ENCODE data around the gene ZNF804A.

Gene ZNF804A

DNA sequence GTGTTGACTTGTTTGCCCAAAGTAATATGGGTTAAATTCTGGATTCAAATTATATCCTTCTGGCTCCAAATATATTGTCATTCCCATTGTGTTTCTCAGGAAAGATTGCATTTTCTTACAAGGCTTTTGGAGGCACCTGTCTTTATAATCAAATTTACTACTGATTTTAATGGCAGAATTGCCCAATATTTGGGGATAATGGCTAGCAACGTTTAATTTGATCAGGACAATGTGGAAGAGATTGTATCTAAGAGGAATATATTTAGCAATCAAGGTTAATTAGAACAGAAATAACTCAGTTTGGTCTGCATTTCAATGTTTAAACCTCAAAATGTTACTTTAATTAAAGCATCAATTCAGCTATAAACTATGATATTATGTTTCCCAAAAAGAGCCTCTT is 41.7 kb upstream of the ZNF804A start:
- DNase-seq (ENCODE audit: extremely low spot score) = no peak
- CTCF ChIA-PET = no interaction called here
- POLR2A ChIA-PET = no interaction called here
- no peak for TF ChIP-seq ELF4 (IDR thresholded peaks at IDR 0.05)
- no peak for TF ChIP-seq NFRKB (IDR thresholded peaks at IDR 0.05)
- TF ChIP-seq FOXM1 (IDR thresholded peaks at IDR 0.05; ENCODE audit: borderline replicate concordance) = no peak

DNA sequence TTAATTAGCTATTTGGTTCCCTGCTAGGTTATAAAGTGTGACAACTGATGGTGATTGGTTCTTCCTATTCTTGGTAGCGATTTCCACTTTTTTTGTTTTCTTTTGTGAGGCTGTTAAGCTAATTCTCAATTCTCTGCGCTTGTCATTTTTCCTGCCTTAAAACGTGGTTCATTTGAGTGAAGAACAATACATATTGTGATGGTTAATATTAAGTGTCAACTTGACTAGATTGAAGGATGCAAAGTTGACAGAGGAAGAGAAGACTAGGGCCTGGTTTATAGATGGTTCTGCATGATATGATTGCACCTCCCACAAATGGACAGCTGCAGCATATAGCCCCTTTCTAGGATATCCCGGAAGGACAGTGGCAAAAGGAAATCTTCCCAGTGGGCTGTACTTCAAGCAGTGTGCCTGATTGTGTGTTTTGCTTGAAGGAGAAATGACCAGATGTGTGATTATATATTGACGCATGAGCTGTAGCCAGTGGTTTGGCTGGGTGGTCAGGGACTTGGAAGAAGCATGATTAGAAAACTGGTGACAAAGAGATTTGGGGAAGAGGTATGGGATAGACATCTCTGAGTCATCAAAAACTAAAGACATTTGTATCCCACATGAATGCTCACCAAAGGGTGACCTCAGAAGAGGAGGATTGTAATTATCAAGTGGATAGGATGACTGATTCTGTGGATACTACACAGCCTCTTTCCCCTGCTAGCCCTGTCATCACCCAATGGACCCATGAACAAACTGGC is 39.4 kb upstream of the ZNF804A start:
- no peak for TF ChIP-seq HDGF (IDR thresholded peaks at IDR 0.05; ENCODE audit: borderline replicate concordance)
- no peak for TF ChIP-seq ARNT (IDR thresholded peaks at IDR 0.05)
- no peak for TF ChIP-seq TARDBP (IDR thresholded peaks at IDR 0.05)
- no peak for TF ChIP-seq BHLHE40 (IDR thresholded peaks at IDR 0.05; ENCODE audit: borderline replicate concordance)
- no peak for TF ChIP-seq NFRKB (IDR thresholded peaks at IDR 0.05)
- TF ChIP-seq, protein P1, sequence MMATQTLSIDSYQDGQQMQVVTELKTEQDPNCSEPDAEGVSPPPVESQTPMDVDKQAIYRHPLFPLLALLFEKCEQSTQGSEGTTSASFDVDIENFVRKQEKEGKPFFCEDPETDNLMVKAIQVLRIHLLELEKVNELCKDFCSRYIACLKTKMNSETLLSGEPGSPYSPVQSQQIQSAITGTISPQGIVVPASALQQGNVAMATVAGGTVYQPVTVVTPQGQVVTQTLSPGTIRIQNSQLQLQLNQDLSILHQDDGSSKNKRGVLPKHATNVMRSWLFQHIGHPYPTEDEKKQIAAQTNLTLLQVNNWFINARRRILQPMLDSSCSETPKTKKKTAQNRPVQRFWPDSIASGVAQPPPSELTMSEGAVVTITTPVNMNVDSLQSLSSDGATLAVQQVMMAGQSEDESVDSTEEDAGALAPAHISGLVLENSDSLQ (IDR thresholded peaks at IDR 0.05) = no peak
- TF ChIP-seq SP1 (IDR thresholded peaks at IDR 0.05) = no peak
- DNase-seq (ENCODE audit: extremely low spot score) = no peak
- CTCF ChIA-PET = no interaction called here
- POLR2A ChIA-PET = no interaction called here

DNA sequence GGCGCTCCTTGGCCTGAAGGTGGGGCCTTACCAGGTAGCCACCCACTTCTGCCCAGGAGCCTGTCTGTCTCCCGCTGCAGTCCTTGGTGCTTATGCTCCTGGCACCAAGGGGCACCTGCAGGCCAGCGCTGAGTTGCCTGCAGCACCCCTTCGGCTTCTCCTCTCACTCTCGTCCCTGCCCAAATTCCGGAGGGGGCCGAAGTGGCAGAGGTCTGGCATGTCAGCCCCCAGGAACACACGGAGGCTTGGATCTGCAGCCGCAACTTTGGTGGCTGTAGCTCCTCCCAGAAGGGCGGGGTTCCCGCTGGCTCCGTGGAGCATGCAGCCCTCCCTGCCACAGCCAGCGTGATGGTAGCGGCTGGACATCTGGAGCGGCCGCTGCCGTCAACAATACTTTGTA is 37.7 kb upstream of the ZNF804A start:
- no peak for DNase-seq (ENCODE audit: extremely low spot score)
- CTCF ChIA-PET = no interaction called here
- POLR2A ChIA-PET = no interaction called here
- TF ChIP-seq ARNT (IDR thresholded peaks at IDR 0.05) (no peak), FOXK2 (IDR thresholded peaks at IDR 0.05) (no peak), BHLHE40 (IDR thresholded peaks at IDR 0.05; ENCODE audit: borderline replicate concordance) (no peak), TARDBP (IDR thresholded peaks at IDR 0.05) (no peak), ZNF384 (IDR thresholded peaks at IDR 0.05) (no peak), SP1 (IDR thresholded peaks at IDR 0.05) (no peak), FOXA1 (IDR thresholded peaks at IDR 0.05) (no peak), L3MBTL2 (conservative IDR thresholded peaks at IDR 0.05) (no peak), SUZ12 (IDR thresholded peaks at IDR 0.05) (no peak), LEF1 (IDR thresholded peaks at IDR 0.05; ENCODE audit: borderline replicate concordance) (no peak), FOXM1 (IDR thresholded peaks at IDR 0.05; ENCODE audit: borderline replicate concordance) (no peak), HDGF (IDR thresholded peaks at IDR 0.05; ENCODE audit: borderline replicate concordance) (no peak), ELF4 (IDR thresholded peaks at IDR 0.05) (no peak), NFRKB (IDR thresholded peaks at IDR 0.05) (no peak)

DNA sequence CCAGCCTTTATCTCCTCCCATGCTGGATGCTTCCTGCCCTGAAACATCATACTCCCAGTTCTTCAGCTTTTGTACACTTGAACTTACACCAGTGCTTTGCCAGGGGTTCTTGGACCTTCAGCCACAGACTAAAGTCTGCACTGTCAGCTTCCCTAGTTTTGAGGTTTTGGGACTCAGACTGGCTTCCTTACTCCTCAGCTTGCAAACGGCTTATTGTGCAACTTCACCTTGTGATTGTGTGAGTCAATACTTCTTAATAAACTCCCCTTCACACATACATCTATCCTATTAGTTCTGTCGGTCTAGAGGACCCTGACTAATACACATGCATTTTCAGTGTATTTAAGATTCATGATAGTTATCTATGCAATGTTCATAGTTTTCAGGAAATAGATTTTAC is 35.8 kb upstream of the ZNF804A start:
- POLR2A ChIA-PET = no interaction called here
- no peak for DNase-seq (ENCODE audit: extremely low spot score)
- TF ChIP-seq ZNF384 (IDR thresholded peaks at IDR 0.05) (no peak), SUZ12 (IDR thresholded peaks at IDR 0.05) (no peak), FOXA1 (IDR thresholded peaks at IDR 0.05) (no peak), TARDBP (IDR thresholded peaks at IDR 0.05) (no peak)
- CTCF ChIA-PET = no interaction called here

GRCh38 chr2:184564092-184564491 is 34.2 kb upstream of the ZNF804A start:
- ChIA-PET POLR2A (no interaction called here), CTCF (no interaction called here)
- DNase-seq (ENCODE audit: extremely low spot score) = no peak
- TF ChIP-seq FOXA1 (IDR thresholded peaks at IDR 0.05) = no peak
- no peak for TF ChIP-seq NFRKB (IDR thresholded peaks at IDR 0.05)
- no peak for TF ChIP-seq ELF4 (IDR thresholded peaks at IDR 0.05)
- TF ChIP-seq ZNF384 (IDR thresholded peaks at IDR 0.05) = no peak
- TF ChIP-seq, protein P1 (IDR thresholded peaks at IDR 0.05) = no peak
- no peak for TF ChIP-seq SUZ12 (IDR thresholded peaks at IDR 0.05)
- TF ChIP-seq SP1 (IDR thresholded peaks at IDR 0.05) = no peak
- no peak for TF ChIP-seq CTBP1 (IDR thresholded peaks at IDR 0.05; ENCODE audit: borderline replicate concordance)

DNA sequence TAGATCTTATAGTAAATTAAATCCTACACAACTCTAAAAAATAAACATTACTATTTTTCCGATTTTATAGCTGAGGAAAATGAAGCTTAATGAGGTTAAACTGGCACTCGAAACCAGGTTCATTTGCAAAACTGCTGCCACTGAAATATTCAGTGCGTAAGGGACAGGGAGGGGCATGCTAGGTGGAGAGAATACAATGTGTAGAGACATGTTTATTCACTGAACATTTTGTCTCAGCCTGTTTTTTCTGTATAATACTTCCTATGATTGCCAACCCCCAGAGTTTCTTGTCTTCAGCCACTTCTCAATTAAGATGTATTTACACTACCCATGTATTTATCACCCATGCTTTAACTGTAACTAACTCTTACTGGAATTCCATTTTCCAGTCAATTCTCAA is 31.6 kb upstream of the ZNF804A start:
- ChIA-PET CTCF (no interaction called here), POLR2A (no interaction called here)
- no peak for DNase-seq (ENCODE audit: extremely low spot score)
- no peak for TF ChIP-seq FOXM1 (IDR thresholded peaks at IDR 0.05; ENCODE audit: borderline replicate concordance)

GRCh38 chr2:184577056-184577455 is 21.3 kb upstream of the ZNF804A start:
- ChIA-PET POLR2A (no interaction called here), CTCF (no interaction called here)
- TF ChIP-seq FOXM1 (IDR thresholded peaks at IDR 0.05; ENCODE audit: borderline replicate concordance) = no peak
- TF ChIP-seq TARDBP (IDR thresholded peaks at IDR 0.05) = no peak
- TF ChIP-seq, protein P1 (IDR thresholded peaks at IDR 0.05) = no peak
- no peak for TF ChIP-seq LEF1 (IDR thresholded peaks at IDR 0.05; ENCODE audit: borderline replicate concordance)
- no peak for TF ChIP-seq CTBP1 (IDR thresholded peaks at IDR 0.05; ENCODE audit: borderline replicate concordance)
- no peak for TF ChIP-seq SUZ12 (IDR thresholded peaks at IDR 0.05)
- TF ChIP-seq ELF4 (IDR thresholded peaks at IDR 0.05) = no peak
- no peak for TF ChIP-seq BHLHE40 (IDR thresholded peaks at IDR 0.05; ENCODE audit: borderline replicate concordance)
- TF ChIP-seq SP1 (IDR thresholded peaks at IDR 0.05) = no peak
- no peak for TF ChIP-seq NFRKB (IDR thresholded peaks at IDR 0.05)
- no peak for TF ChIP-seq L3MBTL2 (conservative IDR thresholded peaks at IDR 0.05)
- TF ChIP-seq HDGF (IDR thresholded peaks at IDR 0.05; ENCODE audit: borderline replicate concordance) = no peak
- TF ChIP-seq FOXA1 (IDR thresholded peaks at IDR 0.05) = no peak
- TF ChIP-seq ZNF384 (IDR thresholded peaks at IDR 0.05) = no peak
- TF ChIP-seq FOXK2 (IDR thresholded peaks at IDR 0.05) = no peak
- TF ChIP-seq ARNT (IDR thresholded peaks at IDR 0.05) = no peak
- DNase-seq (ENCODE audit: extremely low spot score) = no peak

Data from HEK293T (cell line).